Brain pericyte (primary cell): Measurements from ENCODE around the gene SIGLEC5.
A peak's percentile ranks its signal among the peaks of the same experiment; 100 is the strongest.
"Not testable (repeated sequence)": the region's sequence is repeated elsewhere in the genome, so short reads cannot be mapped to it uniquely, and the experiment has no call there.

Experiments used
- DNase-seq: peaks from one replicate; pipeline ENCODE4 v3.0.0-alpha.2; 2012; ENCODE audit warnings: low read depth, low spot score

The SIGLEC5 gene

DNA sequence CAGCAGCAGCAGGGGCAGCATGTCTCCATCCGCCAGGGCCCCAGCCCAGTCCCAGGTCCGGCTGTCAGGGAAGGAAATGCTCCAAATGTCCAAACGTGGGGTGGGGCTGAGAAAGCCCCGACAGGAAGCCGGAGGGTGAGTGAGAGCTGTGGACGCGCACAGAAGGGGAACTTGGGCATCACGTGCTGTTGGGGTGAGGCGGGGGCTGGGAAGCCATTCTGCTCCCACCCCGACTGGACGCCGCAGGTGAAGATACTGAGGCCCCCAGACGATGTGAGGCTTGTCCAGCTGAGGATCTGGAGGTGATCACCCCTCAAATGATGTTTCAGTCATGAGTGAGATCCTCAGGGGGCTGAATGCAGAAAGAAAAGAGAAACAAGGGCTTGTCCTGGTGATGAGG is at the start of gene SIGLEC5:
Gene SIGLEC5, minus strand, starts transcription at position 87 of the 400 bp plus-strand sequence. Its CDS starts 66 bp downstream, at position 21.
- DNase-seq: not testable (repeated sequence)

GRCh38 chr19:51676566-51677083 is 46.4 kb upstream of the SIGLEC5 start:
- no peak for DNase-seq

- DNase-seq: not testable (repeated sequence)
Observed at GRCh38 chr19:51675911-51676565, 45.8 kb upstream of the SIGLEC5 start.

DNA sequence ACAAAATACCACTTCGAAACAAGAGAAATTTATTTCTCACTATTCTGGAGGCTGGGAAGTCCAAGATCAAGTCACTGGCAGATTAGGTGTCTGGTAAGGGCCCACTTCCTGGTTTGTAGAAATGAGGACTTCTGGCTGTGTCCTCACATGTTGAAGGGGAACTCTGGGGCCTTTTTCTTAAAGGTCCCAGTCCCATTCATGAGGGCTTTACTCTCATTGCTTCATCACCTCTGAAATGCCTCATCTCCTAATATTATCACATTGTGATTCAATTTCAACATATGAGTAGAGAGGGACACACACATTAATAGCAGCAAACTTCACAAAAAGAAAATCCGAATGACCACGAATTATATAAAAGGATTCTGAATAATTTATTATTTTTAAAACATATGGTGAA is 38.0 kb upstream of the SIGLEC5 start:
- no peak for DNase-seq

- no peak for DNase-seq
Observed at GRCh38 chr19:51664997-51665396, 34.8 kb upstream of the SIGLEC5 start.

DNA sequence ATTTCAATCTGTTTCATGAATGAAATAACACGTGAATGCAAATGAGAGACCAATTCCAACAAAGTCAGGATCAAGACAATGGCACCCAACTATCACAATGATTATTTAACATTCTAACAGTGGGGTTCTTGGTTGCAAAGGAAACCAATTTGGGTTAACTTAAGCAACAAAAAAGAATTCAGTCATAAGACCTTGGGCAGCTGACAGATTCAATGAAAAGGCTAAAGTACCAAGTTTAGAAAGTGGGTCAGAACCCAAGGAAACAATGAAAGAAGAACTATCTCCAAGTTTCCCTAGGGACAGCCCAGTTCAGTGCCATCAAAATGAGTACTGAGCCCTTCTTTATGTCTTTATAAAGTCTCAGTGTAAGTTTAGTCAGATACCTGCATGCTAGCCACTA is 33.9 kb upstream of the SIGLEC5 start:
- DNase-seq: no peak

GRCh38 chr19:51663650-51664049 is 33.4 kb upstream of the SIGLEC5 start:
- no peak for DNase-seq

DNA sequence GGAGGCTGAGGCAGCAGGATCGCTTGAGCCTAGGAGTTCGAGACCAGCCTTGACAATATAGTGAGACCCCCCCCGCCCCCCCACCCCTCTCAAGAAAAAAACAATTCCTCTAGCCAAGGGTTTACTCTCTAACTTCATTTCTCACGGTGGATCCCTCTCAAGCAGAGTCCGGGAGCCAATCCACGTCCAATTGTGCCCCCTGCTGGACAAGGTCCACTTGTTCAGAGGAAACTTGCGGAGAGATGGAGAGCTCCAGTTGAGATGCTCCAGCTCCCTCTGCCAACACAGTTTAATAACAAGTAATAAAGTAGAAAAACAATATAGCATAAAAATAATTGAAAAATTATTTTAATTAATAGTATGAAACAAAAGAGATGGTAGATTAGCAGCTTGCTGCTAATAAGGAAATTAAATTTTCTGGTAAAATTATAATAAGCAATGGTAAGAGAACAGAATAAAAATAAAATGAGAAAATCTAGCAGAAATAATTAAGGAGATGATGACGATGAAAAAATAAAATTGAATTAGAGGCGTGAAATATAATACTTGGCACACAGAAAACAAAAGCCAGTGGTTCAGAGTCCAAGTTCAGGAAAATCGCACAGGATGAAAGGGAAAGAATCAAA is 30.9 kb upstream of the SIGLEC5 start:
- DNase-seq: peak; percentile 36

- DNase-seq: no peak
Observed at GRCh38 chr19:51654783-51655182, 24.6 kb upstream of the SIGLEC5 start.

- DNase-seq: no peak
Observed at GRCh38 chr19:51653162-51653561, 23.0 kb upstream of the SIGLEC5 start.

DNA sequence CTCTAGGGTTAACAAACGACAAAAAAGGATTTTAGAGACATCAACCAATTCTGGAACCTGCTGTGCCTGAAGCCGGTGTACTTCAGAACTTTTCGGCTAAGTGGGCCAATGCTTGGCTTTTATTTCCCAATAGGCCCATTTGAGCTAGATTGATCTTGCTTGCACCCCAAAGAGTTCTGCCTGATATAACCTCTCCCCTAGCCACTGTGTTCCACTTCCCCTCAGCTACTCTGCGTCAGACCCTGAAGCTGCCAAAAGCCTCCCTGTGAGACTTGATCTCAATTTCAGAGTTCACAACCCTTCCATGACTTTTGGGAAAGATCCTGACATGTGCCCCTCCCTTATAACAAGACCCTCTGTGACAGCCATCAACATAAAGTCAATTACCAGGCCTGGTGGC is 22.1 kb upstream of the SIGLEC5 start:
- no peak for DNase-seq

GRCh38 chr19:51651216-51651846 is 21.1 kb upstream of the SIGLEC5 start:
- no peak for DNase-seq

- no peak for DNase-seq
Observed at GRCh38 chr19:51647318-51647717, 17.1 kb upstream of the SIGLEC5 start.

GRCh38 chr19:51646730-51647129 is 16.5 kb upstream of the SIGLEC5 start, which contains the start of gene SIGLEC14:
SIGLEC14 (minus strand) TSS chr19:51646825; CDS start chr19:51646759, 66 bp downstream.
- DNase-seq: not testable (repeated sequence)

- no peak for DNase-seq
Observed at GRCh38 chr19:51644636-51645271, 14.6 kb upstream of the SIGLEC5 start.

DNA sequence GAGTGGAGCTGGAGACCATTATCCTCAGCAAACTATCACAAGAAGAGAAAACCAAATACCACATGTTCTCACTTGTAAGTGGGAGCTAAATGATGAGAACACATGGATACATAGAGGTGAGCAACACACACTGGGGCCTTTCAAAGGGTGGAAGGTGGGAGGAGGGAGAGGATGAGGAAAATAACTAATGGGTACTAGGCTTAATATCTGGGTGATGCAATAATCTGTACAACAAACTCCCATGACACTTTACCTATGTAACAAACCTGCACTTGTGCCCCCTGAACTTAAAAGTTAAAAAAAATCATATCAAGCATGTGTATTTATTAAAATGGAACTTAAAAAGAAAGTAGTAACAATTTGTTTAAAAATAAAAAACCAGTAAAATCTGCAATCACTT is 11.4 kb upstream of the SIGLEC5 start:
- DNase-seq: no peak

DNA sequence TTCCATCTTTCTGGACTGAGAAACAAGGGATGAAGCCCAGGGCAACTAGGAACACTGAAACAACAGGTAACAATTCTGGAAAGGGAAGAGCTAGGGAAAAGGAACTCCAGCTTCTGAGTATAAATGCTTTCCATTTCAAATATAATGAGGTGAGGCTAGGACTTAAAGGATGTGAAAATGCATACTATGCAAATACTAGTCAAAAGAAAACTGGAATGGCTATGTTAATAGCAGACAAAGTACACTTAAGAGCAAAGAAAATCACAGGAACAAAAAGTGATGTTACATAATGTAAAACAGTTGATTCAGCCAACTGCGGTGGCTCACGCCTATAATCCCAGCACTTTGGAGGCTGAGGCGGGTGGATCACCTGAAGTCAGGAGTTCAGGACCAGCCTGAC is 10.2 kb upstream of the SIGLEC5 start:
- no peak for DNase-seq

DNA sequence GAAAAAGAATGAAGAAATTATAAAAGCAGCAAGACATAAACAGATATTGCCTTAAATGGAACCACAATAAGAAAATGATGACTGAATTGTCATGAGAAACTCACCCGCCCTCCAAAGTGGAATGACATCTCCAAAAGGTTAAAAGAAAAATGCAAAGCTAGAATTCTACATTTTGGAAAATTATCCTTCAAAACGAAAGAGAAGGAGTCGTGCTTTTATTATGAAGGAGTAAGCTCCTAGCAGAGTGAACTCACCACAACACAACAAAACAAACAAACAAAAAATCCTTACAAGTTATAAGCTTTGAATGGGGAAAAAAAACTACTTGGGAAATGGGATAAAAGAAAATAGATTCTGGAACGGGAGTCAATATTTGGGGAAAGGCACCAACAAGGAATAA is 9.7 kb upstream of the SIGLEC5 start:
- no peak for DNase-seq

DNA sequence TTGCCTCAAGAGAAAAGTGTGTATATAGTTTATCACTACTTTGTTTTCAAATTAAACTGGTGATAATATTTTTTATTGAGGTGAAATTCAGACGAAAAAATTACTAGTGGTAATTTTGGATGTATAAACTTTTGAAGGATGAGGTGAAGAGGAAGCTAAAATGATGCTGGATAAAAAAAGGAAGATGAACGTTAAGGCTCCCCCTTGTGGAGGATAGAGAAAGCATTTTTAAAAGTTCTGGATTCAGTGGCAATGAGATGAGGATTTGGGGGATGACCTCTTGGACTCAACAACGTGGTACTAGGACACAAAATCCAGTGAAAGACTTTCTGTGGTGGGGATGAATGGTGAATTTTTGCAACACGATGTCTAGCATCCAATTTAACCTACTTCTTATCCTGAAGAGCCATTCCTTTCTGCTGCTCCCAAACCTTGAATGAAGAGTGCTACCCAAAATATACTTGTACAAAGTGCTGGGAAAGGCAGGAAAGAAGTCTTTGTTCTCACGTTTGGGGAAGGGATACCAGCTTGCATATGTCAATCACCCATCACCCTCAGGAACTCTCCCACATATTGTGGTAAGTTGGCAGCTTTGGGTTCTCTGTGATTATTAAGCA is 7.3 kb upstream of the SIGLEC5 start:
- no peak for DNase-seq

DNA sequence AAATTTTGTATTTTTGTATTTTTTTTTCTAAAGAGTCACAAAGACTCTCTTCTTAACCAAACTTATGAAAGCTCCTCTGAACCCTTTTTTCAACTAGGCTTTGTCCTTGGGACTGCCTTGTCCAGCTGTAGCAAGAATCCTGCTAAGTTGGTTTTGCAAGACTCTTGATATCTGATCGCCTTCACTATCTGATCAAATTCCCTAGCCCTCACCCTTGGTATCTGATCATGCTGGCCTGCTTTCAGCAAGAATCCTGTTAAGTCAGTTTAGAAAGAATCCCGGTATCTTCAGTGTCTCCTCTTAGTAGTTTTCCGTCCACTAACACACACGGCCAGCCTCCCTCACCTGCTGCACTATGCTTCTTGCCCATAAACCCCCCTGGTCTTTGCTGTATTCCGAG is 1.9 kb upstream of the SIGLEC5 start:
- DNase-seq: no peak

- no peak for DNase-seq
Observed at GRCh38 chr19:51628153-51628939, 1.9 kb downstream of the SIGLEC5 start.
